Liver (tissue), 3 donors: Measurements from ENCODE around the gene EFNA3.

Experiments used
- CTCF ChIP-seq: fragments of 150-350 bp; IDR thresholded peaks from 2 replicates; pipeline ENCODE4 v1.5.1; 2017; ENCODE audit warnings: improper control_type of control experiment, low read depth, low read length; ENCODE audit not compliant: missing input control
- MAX ChIP-seq: IDR thresholded peaks from 2 replicates; pipeline ENCODE4 v1.6.1; 2016; ENCODE audit warnings: antibody characterized with exemption
- YY1 ChIP-seq: IDR thresholded peaks from 2 replicates; pipeline ENCODE4 v1.6.1; 2016; ENCODE audit warnings: antibody characterized with exemption, mild to moderate bottlenecking
- TF ChIP-seq, protein P1 (sequence below): IDR thresholded peaks from 2 replicates; pipeline ENCODE4 v1.6.1; 2016; ENCODE audit warnings: antibody characterized with exemption
- donor health status: healthy.
- donor health status: healthy.

- peak; percentile 94 for TF ChIP-seq CTCF
- no peak for TF ChIP-seq MAX
- peak; percentile 45 for TF ChIP-seq YY1
- TF ChIP-seq, protein P1, sequence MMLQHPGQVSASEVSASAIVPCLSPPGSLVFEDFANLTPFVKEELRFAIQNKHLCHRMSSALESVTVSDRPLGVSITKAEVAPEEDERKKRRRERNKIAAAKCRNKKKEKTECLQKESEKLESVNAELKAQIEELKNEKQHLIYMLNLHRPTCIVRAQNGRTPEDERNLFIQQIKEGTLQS = no peak
These were observed 6.3 kb downstream of the EFNA3 start for GRCh38 chr1:155084722-155085503.
